ENCODE measurements around the gene CDH26. TPM values are rescaled to one million over a fixed set of nuclear protein-coding genes. Genes with fewer than 3 reads are reported as not detected.

The CDH26 gene
- total RNA-seq, 1 donor = 0.09 TPM

GRCh38 chr20:59939879-59940128 lies 18.4 kb upstream of the CDH26 start:
- TF ChIP-seq, protein P1, sequence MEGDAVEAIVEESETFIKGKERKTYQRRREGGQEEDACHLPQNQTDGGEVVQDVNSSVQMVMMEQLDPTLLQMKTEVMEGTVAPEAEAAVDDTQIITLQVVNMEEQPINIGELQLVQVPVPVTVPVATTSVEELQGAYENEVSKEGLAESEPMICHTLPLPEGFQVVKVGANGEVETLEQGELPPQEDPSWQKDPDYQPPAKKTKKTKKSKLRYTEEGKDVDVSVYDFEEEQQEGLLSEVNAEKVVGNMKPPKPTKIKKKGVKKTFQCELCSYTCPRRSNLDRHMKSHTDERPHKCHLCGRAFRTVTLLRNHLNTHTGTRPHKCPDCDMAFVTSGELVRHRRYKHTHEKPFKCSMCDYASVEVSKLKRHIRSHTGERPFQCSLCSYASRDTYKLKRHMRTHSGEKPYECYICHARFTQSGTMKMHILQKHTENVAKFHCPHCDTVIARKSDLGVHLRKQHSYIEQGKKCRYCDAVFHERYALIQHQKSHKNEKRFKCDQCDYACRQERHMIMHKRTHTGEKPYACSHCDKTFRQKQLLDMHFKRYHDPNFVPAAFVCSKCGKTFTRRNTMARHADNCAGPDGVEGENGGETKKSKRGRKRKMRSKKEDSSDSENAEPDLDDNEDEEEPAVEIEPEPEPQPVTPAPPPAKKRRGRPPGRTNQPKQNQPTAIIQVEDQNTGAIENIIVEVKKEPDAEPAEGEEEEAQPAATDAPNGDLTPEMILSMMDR (IDR thresholded peaks at IDR 0.05; ENCODE audit: insufficient read depth, low read length) = no peak
- no peak for DNase-seq (ENCODE audit: low read depth)
- peak overlapping the region; percentile 83 for H3K4me3 ChIP-seq (ENCODE audit: low read depth, low read length)

DNA sequence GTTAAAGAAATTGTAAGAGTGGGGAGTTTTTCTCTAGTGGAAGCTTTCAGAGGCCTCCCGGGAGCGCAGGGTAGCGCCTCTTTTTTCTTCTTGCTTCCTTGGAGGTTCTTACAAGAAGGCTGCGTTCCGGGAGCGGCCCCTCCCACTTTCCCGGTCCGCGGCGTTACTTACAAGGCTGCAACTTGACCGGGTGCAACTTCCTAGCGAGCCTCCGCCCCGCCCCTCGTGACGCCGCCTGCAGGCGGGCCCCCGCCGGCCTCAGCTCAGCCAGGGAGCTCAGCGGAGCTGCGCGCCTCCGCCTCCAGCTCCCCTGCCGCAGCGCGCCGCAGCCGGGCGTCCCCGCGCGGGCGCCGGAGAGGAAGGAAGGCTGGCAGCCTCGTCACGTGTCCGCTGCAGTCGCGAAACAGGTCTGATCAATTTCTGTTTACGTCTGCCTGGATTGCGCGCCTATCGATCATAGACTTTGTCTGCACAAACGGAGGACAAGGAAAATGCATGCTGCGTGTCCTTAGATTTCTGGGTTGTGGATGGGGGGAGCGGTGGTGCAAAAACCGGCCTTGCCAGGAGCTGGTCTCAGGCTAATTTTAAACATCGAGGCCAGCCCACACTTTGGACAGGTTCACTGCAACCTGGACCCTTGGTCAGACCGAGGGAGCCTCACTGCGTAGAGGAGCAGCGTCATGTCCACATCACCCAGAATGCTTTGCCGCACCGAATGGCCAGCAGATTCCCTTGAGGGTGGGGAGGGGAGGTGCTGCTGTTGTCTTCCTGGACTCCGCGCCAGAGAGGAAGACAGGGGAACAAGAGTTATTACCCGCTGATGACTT lies 17.9 kb upstream of the CDH26 start, which contains the start of the genes FAM217B and PPP1R3D:
FAM217B (plus strand) TSS at position 261 of the 827 bp plus-strand sequence. CDS start 3,555 bp downstream, outside the sequence.
PPP1R3D (minus strand) TSS at position 177 of the 827 bp plus-strand sequence. CDS start 374 bp downstream, outside the sequence.
- peak within 1 kb of the TSS; percentile 93 for H3K4me3 ChIP-seq (ENCODE audit: low read depth, low read length)
- DNase-seq (ENCODE audit: low read depth) = peak; percentile 96
- TF ChIP-seq, protein P1 (IDR thresholded peaks at IDR 0.05; ENCODE audit: insufficient read depth, low read length) = no peak

DNA sequence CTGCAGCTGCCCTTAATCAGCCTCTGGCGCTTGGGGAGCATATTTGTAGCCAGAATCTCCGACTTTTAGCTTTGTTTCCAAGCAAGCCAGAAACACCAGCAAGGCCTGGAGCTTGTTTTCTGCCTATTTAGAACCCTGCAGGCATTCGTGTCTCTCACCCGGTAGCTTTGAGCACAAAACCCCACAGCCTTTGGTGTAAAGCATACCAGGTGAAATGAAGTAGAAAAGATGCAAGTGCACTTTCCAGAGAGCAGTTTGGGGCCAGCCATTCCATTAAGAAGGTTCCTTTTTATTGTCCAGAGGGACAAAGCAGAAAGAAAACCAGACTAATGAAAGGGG lies 17.3 kb upstream of the CDH26 start:
- peak overlapping the region; percentile 93 for H3K4me3 ChIP-seq (ENCODE audit: low read depth, low read length)
- TF ChIP-seq, protein P1 (IDR thresholded peaks at IDR 0.05; ENCODE audit: insufficient read depth, low read length) = no peak
- no peak for DNase-seq (ENCODE audit: low read depth)

DNA sequence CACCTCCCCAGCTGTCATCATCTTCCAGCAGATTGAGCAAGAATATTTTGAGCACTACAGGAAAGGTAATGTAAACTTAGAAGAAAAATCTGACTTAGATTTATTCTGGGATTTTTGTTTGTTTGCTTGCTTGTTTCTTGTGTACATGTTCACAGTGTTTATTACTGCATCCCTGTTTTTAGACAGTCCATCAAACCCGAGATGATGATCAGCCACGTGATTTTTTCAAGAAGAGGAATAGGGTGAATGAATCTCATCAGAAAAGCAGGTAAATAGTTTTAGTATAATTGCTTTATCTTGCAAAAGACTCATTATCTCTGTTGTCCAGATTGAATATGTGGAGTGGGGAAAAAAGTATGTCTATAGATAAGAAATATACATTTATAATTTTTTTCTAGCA lies 16.0 kb upstream of the CDH26 start:
- TF ChIP-seq, protein P1 (IDR thresholded peaks at IDR 0.05; ENCODE audit: insufficient read depth, low read length) = no peak
- no peak for DNase-seq (ENCODE audit: low read depth)
- no peak overlapping the region for H3K4me3 ChIP-seq (ENCODE audit: low read depth, low read length)

- no peak for DNase-seq (ENCODE audit: low read depth)
- TF ChIP-seq, protein P1 (IDR thresholded peaks at IDR 0.05; ENCODE audit: insufficient read depth, low read length) = no peak
- H3K4me3 ChIP-seq (ENCODE audit: low read depth, low read length) = no peak overlapping the region
Measured at GRCh38 chr20:59944726-59945125, 13.5 kb upstream of the CDH26 start.

DNA sequence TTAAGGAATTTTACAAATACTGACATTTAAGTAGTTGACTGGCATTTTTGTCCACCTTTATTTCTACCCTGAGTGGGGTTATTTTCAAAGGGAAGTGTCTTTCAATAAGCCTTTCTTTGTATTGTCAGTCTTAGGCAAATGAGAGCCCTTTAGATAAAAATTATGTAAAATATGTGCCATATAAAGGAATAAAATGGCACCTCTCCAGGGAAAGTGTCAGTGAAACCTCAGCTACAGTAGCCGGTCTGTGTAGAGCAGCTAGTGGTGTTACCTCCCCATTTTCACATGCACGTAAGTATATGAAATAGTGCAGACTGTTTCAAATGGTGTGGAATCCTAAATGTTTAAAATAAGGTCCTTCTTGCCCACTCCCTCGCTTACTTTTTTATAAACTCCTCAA lies 13.0 kb upstream of the CDH26 start:
- TF ChIP-seq, protein P1 (IDR thresholded peaks at IDR 0.05; ENCODE audit: insufficient read depth, low read length) = no peak
- no peak overlapping the region for H3K4me3 ChIP-seq (ENCODE audit: low read depth, low read length)
- no peak for DNase-seq (ENCODE audit: low read depth)

- no peak overlapping the region for H3K4me3 ChIP-seq (ENCODE audit: low read depth, low read length)
- TF ChIP-seq, protein P1 (IDR thresholded peaks at IDR 0.05; ENCODE audit: insufficient read depth, low read length) = no peak
- DNase-seq (ENCODE audit: low read depth) = peak; percentile 35
Measured at GRCh38 chr20:59945731-59946130, 12.5 kb upstream of the CDH26 start.
